Left ventricle myocardium inferior (tissue), 1 donor: ENCODE measurements around the gene OTOP3. TPM values are rescaled to one million over a fixed set of nuclear protein-coding genes. Genes with fewer than 3 reads are reported as not detected.

ENCODE experiments used
- DNase-seq: peaks from one replicate; pipeline ENCODE4 v3.0.0-alpha.2; 2020
- H3K27ac ChIP-seq: fragments of 200-600 bp; replicated peaks from 2 replicates; pipeline ENCODE4 v1.8.0; 2021
- H3K27me3 ChIP-seq: fragments of 200-600 bp; 2 replicates; pipeline ENCODE4 v1.8.0; 2021; ENCODE audit warnings: low read depth
- H3K36me3 ChIP-seq: fragments of 200-600 bp; 2 replicates; pipeline ENCODE4 v1.8.0; 2021
- H3K4me1 ChIP-seq: fragments of 200-600 bp; 2 replicates; pipeline ENCODE4 v1.8.0; 2021
- H3K4me3 ChIP-seq: fragments of 200-600 bp; 2 replicates; pipeline ENCODE4 v1.8.0; 2021; ENCODE audit warnings: mild to moderate bottlenecking, moderate library complexity
- H3K9me3 ChIP-seq: fragments of 200-600 bp; replicated peaks from 2 replicates; pipeline ENCODE4 v1.8.0; 2021
- intact Hi-C: fragments of 100-400 bp; cut with micrococcal nuclease; formaldehyde crosslinking; loops from one replicate; pipeline ENCODE4 v1.11.0; 2022
- total RNA-seq: library from RNA; stranded (reverse); fragmentation: NEBNext Ultra II Directional; extraction: Animal tissue kit (Norgen Biotek cat#: 25700); gene quantifications from one replicate; pipeline ENCODE4 v1.2.1, GENCODE V29; 2021
- TF ChIP-seq, protein P1 (sequence below): fragments of 200-600 bp; IDR thresholded peaks from 2 replicates; pipeline ENCODE4 v1.8.0; 2021; ENCODE audit warnings: antibody characterized with exemption, mild to moderate bottlenecking, borderline replicate concordance
- donor health status: DM: no; HTN: yes; CAD: no; lungs with severe emphysema.

OTOP3 gene
- total RNA-seq, 1 donor from 2014 or later, result not detected

DNA sequence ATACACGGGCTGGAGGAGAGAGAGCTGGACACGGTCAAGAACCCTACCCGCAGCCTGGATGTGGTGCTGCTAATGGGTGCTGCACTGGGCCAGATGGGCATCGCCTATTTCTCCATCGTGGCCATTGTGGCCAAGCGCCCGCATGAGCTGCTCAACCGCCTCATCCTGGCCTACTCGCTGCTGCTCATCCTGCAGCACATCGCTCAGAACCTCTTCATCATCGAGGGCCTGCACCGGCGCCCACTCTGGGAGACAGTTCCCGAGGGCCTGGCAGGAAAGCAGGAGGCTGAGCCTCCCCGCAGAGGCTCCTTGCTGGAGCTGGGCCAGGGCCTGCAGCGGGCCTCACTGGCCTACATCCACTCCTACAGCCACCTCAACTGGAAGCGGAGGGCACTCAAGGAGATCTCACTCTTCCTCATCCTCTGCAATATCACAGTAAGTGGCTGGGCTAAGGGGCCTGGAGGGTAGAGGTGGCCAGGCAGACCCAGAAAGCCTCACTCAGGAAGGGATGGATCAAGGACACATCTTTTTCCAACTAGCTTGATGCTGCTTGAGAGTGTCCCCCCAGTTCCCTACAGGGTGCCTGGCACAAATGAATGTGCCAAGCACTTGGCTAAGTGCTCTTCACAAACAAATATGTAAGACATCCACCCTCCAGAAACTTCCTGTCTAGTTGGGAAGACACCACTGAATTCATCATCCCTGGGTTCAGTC, 11.5 kb downstream of the OTOP3 start:
- no peak for DNase-seq
- intact Hi-C loops, result no loop called here
- Histone ChIP-seq H3K27me3 (peaks cover 95% of the 10 kb centered on the region), H3K4me3 (no peak overlapping the region), H3K4me1 (no peaks in the 10 kb centered on the region), H3K9me3 (no peaks in the 10 kb centered on the region), H3K36me3 (no peaks in the 10 kb centered on the region), H3K27ac (no peak overlapping the region)
- TF ChIP-seq, protein P1, sequence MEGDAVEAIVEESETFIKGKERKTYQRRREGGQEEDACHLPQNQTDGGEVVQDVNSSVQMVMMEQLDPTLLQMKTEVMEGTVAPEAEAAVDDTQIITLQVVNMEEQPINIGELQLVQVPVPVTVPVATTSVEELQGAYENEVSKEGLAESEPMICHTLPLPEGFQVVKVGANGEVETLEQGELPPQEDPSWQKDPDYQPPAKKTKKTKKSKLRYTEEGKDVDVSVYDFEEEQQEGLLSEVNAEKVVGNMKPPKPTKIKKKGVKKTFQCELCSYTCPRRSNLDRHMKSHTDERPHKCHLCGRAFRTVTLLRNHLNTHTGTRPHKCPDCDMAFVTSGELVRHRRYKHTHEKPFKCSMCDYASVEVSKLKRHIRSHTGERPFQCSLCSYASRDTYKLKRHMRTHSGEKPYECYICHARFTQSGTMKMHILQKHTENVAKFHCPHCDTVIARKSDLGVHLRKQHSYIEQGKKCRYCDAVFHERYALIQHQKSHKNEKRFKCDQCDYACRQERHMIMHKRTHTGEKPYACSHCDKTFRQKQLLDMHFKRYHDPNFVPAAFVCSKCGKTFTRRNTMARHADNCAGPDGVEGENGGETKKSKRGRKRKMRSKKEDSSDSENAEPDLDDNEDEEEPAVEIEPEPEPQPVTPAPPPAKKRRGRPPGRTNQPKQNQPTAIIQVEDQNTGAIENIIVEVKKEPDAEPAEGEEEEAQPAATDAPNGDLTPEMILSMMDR, result no peak

DNA sequence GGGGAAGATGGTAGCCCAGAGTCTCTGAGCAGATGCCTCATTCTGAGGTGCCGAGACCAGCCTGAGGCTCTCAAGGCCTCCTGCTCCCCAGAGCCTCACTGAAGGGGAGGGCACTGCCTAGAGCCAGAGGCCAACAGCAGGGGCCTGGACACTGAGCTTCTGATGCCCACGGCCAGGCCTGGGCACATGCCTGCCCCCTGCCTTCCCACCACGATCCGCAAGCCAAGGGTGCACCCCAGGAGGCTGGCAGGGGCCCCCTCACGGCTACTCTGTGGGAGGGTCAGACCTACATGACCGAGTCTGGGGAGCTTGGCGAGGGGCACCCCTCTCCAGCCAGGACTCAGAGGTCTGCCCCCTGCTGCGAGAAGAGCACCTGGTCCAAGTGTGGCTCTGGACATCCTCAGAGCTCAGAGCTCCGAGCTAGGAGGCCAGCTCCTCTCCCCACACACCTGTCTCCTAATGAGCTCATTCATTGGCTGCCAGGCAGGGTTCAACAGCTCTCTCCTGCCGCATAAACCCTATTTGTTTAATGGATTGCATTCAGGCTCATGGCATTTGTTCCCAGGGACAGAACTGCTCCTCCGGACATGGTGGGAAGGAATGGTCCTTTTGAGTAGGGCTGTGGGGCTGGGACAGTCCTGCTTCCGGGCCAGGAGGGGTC, 13.9 kb downstream of the OTOP3 start:
- intact Hi-C loops, result no loop called here
- no peaks in the 10 kb centered on the region for H3K9me3 ChIP-seq
- H3K36me3 ChIP-seq, result peaks cover 4% of the 10 kb centered on the region
- no peak overlapping the region for H3K4me3 ChIP-seq
- no peak for DNase-seq
- TF ChIP-seq, protein P1, result no peak
- peaks cover 72% of the 10 kb centered on the region for H3K27me3 ChIP-seq
- no peaks in the 10 kb centered on the region for H3K4me1 ChIP-seq
- H3K27ac ChIP-seq, result no peak overlapping the region

DNA sequence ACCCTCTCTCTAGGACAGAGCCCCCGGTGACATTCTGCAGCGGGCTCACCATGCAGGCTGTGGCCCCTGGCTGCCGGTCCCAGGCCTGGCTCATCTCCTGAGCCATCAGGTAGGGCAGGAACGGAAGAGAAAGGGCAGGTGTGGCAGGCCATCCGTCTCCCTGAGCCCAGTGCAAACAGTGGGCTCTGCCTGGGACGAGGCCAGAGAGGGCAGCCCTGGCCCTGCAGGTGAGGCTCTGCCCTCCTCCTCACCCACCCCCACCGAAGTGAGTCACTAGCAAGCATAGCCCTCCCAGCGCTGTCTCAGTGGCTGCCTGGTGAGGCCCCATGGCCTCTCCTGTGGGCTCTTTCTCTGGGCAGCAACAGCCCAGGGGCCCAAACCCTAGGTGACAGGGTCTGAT, 14.5 kb downstream of the OTOP3 start:
- TF ChIP-seq, protein P1, result no peak
- H3K4me3 ChIP-seq, result no peak overlapping the region
- H3K27ac ChIP-seq, result no peak overlapping the region
- no peak for DNase-seq
- no peaks in the 10 kb centered on the region for H3K9me3 ChIP-seq
- H3K4me1 ChIP-seq, result no peaks in the 10 kb centered on the region
- intact Hi-C loops, result no loop called here
- peaks cover 9% of the 10 kb centered on the region for H3K36me3 ChIP-seq
- peaks cover 66% of the 10 kb centered on the region for H3K27me3 ChIP-seq

DNA sequence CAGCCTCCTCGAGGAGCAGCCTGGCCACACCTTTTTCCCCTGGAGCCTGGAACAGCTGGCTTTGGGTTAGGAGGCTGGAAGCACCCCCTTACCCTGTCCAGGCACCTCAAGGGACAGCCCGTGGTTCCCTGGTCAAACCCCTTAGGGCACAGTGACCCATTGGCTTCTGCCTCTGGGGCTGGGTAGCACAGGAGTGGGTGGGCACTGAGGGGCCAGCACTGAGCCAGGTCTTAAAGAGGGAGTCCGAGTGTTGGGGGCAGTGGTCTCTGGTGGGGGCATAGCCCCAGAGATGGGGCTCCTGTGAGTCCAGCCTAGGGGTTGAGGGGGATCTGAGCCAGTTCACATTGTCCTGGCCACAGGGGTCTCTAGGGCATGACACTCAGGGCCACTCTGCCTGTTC, 15.4 kb downstream of the OTOP3 start:
- H3K4me1 ChIP-seq, result no peaks in the 10 kb centered on the region
- intact Hi-C loops, result no loop called here
- H3K27me3 ChIP-seq, result peaks cover 59% of the 10 kb centered on the region
- H3K27ac ChIP-seq, result no peak overlapping the region
- DNase-seq, result no peak
- TF ChIP-seq, protein P1, result no peak
- no peak overlapping the region for H3K4me3 ChIP-seq
- peaks cover 14% of the 10 kb centered on the region for H3K36me3 ChIP-seq
- no peaks in the 10 kb centered on the region for H3K9me3 ChIP-seq

DNA sequence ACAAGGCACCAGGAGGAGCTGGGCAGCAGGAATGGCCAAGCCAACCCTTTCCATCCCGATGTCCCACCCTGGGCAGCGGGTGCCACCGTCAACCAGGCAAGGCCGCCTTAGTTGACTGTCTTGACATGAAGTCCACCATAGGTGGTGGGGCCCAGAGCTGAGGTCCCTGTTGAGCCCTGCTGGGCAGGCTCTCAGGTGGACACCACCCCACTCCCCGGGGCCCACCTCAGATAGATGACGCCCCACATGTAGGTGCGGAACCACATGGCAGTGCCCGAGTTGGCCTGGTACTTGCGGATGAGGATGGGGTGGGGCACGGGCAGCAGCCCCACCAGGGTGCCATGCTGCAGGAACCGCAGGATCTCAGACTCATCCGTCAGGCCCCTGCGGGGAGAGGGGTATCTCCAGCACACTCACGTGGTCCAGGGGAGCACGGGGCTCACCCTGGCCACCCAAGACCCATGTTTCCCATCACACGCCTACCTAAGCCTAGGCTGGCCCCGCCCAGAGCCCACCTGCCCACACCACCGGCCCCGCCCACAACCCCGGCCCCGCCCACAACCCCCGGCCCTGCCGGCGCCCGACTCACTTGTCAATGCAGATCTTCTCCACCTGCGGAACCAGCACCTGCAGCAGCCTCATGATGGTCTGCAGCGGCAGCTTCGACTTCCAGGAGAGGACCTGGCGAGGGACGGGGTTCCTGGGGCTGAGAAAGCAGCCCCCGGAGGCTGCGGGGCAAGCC, 16.2 kb downstream of the OTOP3 start:
- intact Hi-C loops, result no loop called here
- H3K27ac ChIP-seq, result no peak overlapping the region
- no peaks in the 10 kb centered on the region for H3K9me3 ChIP-seq
- DNase-seq, result no peak
- TF ChIP-seq, protein P1, result no peak
- H3K36me3 ChIP-seq, result peaks cover 18% of the 10 kb centered on the region
- no peaks in the 10 kb centered on the region for H3K4me1 ChIP-seq
- peaks cover 51% of the 10 kb centered on the region for H3K27me3 ChIP-seq
- H3K4me3 ChIP-seq, result no peak overlapping the region
